Vagina (tissue), 2 donors: Measurements from ENCODE around the gene SORL1-AS1.
A peak's percentile ranks its signal among the peaks of the same experiment; 100 is the strongest.
"Not testable (repeated sequence)": the region's sequence is repeated elsewhere in the genome, so short reads cannot be mapped to it uniquely, and the experiment has no call there.

Experiments
- DNase-seq, 2 donors: peaks; one replicate each; pipeline ENCODE4 v3.0.0-alpha.2; 2017; ENCODE audit errors: extremely low spot score in 2 of 2
- H3K27ac ChIP-seq: fragments of 200-600 bp; sonication (generic); one replicate; pipeline ENCODE4 v1.5.1; 2019
- H3K27me3 ChIP-seq: fragments of 200-600 bp; sonication (generic); one replicate; pipeline ENCODE4 v1.5.1; 2019
- H3K36me3 ChIP-seq, 2 donors: fragments of 200-600 bp; sonication (generic); one replicate each; pipeline ENCODE4 v1.5.1; 2017 to 2019
- H3K4me1 ChIP-seq: fragments of 200-600 bp; sonication (generic); one replicate; pipeline ENCODE4 v1.5.1; 2019
- H3K4me3 ChIP-seq, 2 donors: fragments of 200-600 bp; sonication (generic); 1 replicate in 1 of 2; 2 replicates in 1 of 2; pipeline ENCODE4 v1.5.1; 2016 to 2019
- H3K9me3 ChIP-seq: fragments of 200-600 bp; sonication (generic); one replicate; pipeline ENCODE4 v1.5.1; 2019
- CTCF ChIP-seq, 3 experiments: fragments of 450-650 bp in 2 of 3; fragments of 200-600 bp in 1 of 3; sonication (generic) in 1 of 3; IDR thresholded peaks; one replicate each; pipeline ENCODE4 v1.5.1; 2017 to 2019; ENCODE audit warnings: antibody characterized with exemption in 3 of 3, mild to moderate bottlenecking in 2 of 3, moderate library complexity in 2 of 3
- POLR2A ChIP-seq, 2 donors: fragments of 450-650 bp; IDR thresholded peaks; one replicate each; pipeline ENCODE4 v1.6.1; 2017; ENCODE audit warnings: antibody characterized with exemption in 2 of 2, mild to moderate bottlenecking in 2 of 2, moderate library complexity in 2 of 2
- POLR2AphosphoS5 ChIP-seq, 2 donors: sonication (generic); formaldehyde crosslinking; IDR thresholded peaks; one replicate each; pipeline ENCODE4 v1.9.0; 2017; ENCODE audit warnings: antibody characterized with exemption in 2 of 2, mild to moderate bottlenecking in 2 of 2, low read depth in 1 of 2; ENCODE audit not compliant: insufficient read depth in 1 of 2
- intact Hi-C: fragments of 100-400 bp; cut with DNase I; formaldehyde crosslinking; loops from one replicate; pipeline ENCODE4 v1.15.1; 2023

SORL1-AS1 gene

GRCh38 chr11:121417055-121417551, 35.7 kb downstream of the SORL1-AS1 start:
- H3K27me3 ChIP-seq: no peaks in the 10 kb centered on the region
- DNase-seq: peak in 1 of 2 donors; percentile 91
- H3K4me3 ChIP-seq: no peak overlapping the region
- H3K27ac ChIP-seq: peak overlapping the region; percentile 6
- H3K9me3 ChIP-seq: no peaks in the 10 kb centered on the region
- H3K36me3 ChIP-seq: no peaks in the 10 kb centered on the region
- intact Hi-C loops: no loop called here
- TF ChIP-seq POLR2AphosphoS5 (IDR thresholded peaks at IDR 0.05; ENCODE audit: insufficient read depth in 1 of 2, low read depth in 1 of 2): peak in 1 of 2 donors; percentile 13
- TF ChIP-seq POLR2A (IDR thresholded peaks at IDR 0.05): no peak
- H3K4me1 ChIP-seq: peaks cover 23% of the 10 kb centered on the region

DNA sequence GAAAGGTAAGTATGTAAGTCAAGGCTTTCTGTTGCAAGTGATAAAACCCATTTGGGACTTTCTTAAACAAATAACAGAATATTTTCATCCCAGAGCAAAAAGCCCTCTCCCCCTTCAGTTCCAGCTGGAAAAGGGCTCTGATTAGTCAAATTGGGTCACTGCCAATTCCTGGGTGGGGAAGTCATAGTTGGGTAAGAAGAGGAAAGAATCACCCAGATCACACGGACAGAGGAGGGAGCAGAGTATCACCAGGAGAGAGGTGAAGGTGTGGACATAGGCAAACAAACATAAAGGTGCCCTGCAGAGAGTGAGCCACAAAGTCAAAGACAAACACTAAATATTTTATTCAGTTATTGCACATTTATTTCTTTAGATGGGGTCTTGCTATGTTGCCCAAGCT, 36.9 kb downstream of the SORL1-AS1 start:
- H3K27ac ChIP-seq: no peak overlapping the region
- no peak for DNase-seq
- TF ChIP-seq CTCF (IDR thresholded peaks at IDR 0.05): no peak
- no peak for TF ChIP-seq POLR2A (IDR thresholded peaks at IDR 0.05)
- TF ChIP-seq POLR2AphosphoS5 (IDR thresholded peaks at IDR 0.05; ENCODE audit: insufficient read depth in 1 of 2, low read depth in 1 of 2): no peak
- intact Hi-C loops: no loop called here
- H3K9me3 ChIP-seq: no peaks in the 10 kb centered on the region
- H3K4me3 ChIP-seq: no peak overlapping the region
- no peaks in the 10 kb centered on the region for H3K36me3 ChIP-seq
- peaks cover 23% of the 10 kb centered on the region for H3K4me1 ChIP-seq
- no peaks in the 10 kb centered on the region for H3K27me3 ChIP-seq

GRCh38 chr11:121414141-121414913, 38.4 kb downstream of the SORL1-AS1 start:
- no peaks in the 10 kb centered on the region for H3K36me3 ChIP-seq
- H3K4me1 ChIP-seq: peaks cover 23% of the 10 kb centered on the region
- H3K27me3 ChIP-seq: no peaks in the 10 kb centered on the region
- DNase-seq: no peak
- no peak overlapping the region for H3K4me3 ChIP-seq
- H3K27ac ChIP-seq: no peak overlapping the region
- intact Hi-C loops: no loop called here
- no peaks in the 10 kb centered on the region for H3K9me3 ChIP-seq
- TF ChIP-seq POLR2AphosphoS5 (IDR thresholded peaks at IDR 0.05; ENCODE audit: insufficient read depth in 1 of 2, low read depth in 1 of 2): no peak
- no peak for TF ChIP-seq POLR2A (IDR thresholded peaks at IDR 0.05)

DNA sequence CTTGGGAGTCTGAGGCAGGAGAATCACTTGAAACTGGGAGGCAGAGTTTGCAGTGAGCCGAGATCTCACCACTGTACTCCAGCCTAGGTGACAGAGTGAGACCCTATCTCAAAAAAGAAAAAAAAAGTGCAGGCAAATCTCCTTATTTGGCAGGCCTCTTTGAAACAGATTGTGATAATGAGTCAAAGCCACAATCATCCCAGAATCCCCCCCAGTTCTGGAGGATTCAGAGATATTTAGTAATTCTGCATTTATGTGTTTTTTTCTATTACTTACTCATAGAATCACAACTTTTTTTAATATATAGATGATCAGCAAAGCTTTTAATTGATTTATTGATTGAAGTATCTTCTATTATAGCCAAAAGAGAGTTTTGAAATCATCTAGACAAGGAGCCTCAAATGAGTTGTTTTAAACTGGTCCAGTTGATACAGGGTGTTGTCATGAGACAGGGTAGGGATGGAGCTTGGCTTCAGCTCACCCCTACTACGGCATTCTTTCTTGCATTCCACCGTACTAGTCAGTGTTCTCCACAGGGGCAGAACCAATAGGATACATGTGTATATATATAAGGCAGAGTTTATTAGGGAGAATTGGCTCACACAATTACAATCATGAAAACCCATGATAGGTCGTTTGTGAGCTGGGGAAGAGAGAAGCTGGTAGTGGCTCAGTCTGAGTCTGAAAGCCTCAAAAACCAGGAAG, 39.9 kb downstream of the SORL1-AS1 start:
- Histone ChIP-seq H3K27me3 (no peaks in the 10 kb centered on the region), H3K4me1 (peaks cover 23% of the 10 kb centered on the region), H3K4me3 (no peak overlapping the region), H3K27ac (no peak overlapping the region), H3K36me3 (no peaks in the 10 kb centered on the region), H3K9me3 (no peaks in the 10 kb centered on the region)
- TF ChIP-seq POLR2A (IDR thresholded peaks at IDR 0.05): no peak
- no peak for TF ChIP-seq CTCF (IDR thresholded peaks at IDR 0.05)
- no peak for TF ChIP-seq POLR2AphosphoS5 (IDR thresholded peaks at IDR 0.05; ENCODE audit: insufficient read depth in 1 of 2, low read depth in 1 of 2)
- DNase-seq: no peak
- intact Hi-C loops: no loop called here

DNA sequence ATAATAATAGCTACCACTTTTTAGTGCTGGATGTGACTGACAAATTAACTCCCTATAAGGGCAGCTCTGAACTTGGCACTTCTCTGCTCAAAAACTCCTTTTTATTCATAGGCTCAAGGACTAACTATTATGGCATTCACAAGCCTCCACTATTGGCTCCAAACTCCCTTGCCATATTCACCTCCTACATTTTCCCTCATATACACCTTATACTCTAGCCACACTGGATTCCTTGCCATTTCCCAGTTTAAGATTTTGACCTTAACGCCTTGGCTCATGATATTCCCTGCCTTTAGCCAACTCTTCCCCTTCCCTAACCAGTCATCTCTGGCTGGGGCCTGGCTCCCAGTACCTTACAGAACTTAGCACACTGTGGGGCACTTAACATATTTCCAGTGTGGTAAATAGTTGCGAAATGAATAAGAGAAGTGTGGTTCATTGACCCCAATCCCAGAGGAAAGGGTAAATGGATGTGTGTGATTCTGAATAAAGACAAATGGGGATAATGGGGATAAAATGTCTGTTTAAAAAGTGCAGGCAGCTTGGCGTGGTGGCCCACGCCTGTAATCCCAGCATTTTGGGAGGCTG, 40.7 kb downstream of the SORL1-AS1 start:
- Histone ChIP-seq H3K9me3 (no peaks in the 10 kb centered on the region), H3K4me1 (peaks cover 16% of the 10 kb centered on the region), H3K27me3 (no peaks in the 10 kb centered on the region), H3K27ac (no peak overlapping the region), H3K4me3 (no peak overlapping the region), H3K36me3 (no peaks in the 10 kb centered on the region)
- TF ChIP-seq CTCF (IDR thresholded peaks at IDR 0.05): no peak
- TF ChIP-seq POLR2AphosphoS5 (IDR thresholded peaks at IDR 0.05; ENCODE audit: insufficient read depth in 1 of 2, low read depth in 1 of 2): no peak
- no peak for TF ChIP-seq POLR2A (IDR thresholded peaks at IDR 0.05)
- no peak for DNase-seq
- intact Hi-C loops: no loop called here

- H3K27ac ChIP-seq, H3K4me1 ChIP-seq, H3K27me3 ChIP-seq, H3K4me3 ChIP-seq, DNase-seq, intact Hi-C loops, H3K9me3 ChIP-seq, H3K36me3 ChIP-seq: not testable (repeated sequence)
These were observed 41.4 kb downstream of the SORL1-AS1 start for GRCh38 chr11:121411330-121411729.

DNA sequence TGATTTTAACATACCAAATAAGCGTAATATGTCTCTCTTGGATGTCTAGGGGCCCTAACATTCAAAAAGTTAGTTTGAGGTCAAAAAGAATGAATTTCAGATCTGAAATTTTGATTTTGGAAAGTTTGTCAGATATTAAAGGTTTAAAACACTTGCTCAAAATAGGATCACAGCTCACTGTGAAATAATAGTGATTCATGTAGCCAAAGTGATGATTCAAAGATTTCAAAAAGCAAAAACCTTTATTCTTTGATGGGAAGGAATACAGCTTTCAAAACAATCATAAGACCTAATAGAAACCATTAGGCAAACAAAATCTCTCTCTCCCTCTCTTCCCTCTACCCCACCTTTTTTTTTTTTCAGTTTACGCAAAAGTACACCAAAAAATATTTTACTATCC, 42.7 kb downstream of the SORL1-AS1 start:
- H3K27me3 ChIP-seq, DNase-seq, intact Hi-C loops, H3K4me3 ChIP-seq, H3K27ac ChIP-seq, H3K4me1 ChIP-seq, H3K9me3 ChIP-seq, H3K36me3 ChIP-seq: not testable (repeated sequence)
